Fibroblast of upper back skin (primary cell): Measurements from ENCODE around the gene XCR1.
"Not testable (repeated sequence)": the region's sequence is repeated elsewhere in the genome, so short reads cannot be mapped to it uniquely, and the experiment has no call there.

Experiments used
- DNase-seq: peaks from one replicate; pipeline ENCODE4 v3.0.0-alpha.2; 2013

XCR1 gene

DNA sequence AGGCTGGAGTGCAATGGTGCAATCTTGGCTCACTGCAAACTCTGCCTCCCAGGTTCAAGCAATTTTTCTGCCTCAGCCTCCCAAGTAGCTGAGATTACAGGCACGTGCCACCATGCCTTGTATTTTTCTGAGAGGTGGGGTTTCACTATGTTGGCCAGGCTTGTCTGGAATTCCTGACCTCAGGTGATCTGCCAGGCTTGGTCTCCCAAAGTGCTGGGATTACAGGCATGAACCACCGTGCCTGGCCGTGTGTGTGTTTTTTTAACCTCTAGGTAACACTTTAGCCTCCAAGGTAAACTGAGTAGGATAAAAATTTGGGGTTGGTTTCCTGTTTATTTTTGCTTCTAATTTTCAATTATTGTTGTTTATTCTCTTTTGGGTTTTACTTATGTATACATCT lies 10.8 kb upstream of the XCR1 start:
- DNase-seq = not testable (repeated sequence)

DNA sequence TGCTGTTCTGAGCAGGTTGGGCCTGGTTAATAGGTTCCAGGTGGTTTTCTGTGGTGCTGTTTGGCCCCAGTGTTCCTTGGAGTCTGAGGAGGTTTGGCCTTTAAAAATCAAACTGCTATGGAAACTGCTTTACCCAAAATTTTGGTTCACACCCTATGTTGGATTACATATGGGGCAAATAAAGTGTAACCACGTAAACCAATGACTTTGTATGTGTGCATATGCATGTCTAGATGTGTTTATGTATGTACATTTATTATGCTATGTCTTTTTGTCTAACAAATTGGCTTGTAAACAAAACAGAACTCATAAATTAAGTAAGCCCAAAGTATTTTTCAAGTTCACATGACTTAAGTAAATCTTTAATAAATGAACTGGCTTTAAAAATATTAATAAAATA lies 8.9 kb upstream of the XCR1 start:
- DNase-seq = no peak

DNA sequence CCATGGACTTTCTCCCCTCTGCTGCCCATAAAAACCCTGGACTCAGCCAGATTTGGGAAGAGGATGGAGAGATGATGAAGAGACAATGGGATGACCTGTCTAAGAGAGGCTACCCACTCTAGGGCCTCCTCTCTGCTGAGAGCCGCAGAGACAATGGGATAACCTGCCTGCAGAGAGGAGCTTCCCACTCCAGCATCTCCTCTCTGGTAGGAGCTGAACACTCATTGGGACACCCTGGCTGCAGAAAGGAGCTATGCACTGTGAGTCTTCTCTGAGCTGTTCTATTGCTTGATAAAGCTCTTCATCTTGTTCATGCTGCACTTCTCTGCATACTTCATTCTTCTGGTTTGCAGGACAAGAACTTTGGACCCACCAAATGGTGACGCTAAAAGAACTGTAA lies 4.5 kb upstream of the XCR1 start:
- DNase-seq = no peak

- no peak for DNase-seq
Measured at GRCh38 chr3:46031269-46031668, 4.0 kb upstream of the XCR1 start.

- DNase-seq = no peak
Measured at GRCh38 chr3:46030626-46031025, 3.3 kb upstream of the XCR1 start.

- DNase-seq = no peak
Measured at GRCh38 chr3:46029953-46030543, 2.8 kb upstream of the XCR1 start.

GRCh38 chr3:46027736-46028397 lies 584 bp upstream of the XCR1 start:
- DNase-seq = no peak

- no peak for DNase-seq
Measured at GRCh38 chr3:46025139-46025538, 2.1 kb downstream of the XCR1 start.

DNA sequence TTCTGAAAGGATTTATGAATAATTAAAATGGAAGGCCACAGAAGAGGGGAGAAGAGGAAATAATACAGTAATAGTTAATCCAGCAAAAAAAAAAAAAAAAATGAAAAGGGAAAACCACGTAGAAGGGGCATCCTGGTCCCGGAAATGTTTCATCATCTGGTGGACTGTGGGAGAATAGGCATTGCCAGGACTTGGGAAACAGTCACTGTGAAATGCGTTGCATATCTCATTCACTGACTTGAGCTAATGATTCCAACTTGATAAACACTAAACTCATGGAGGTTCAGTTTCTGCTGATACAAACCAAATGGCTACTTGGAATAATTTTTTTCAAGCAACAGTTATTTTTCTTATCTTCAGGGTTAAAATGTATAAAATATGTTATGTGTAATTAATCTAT lies 3.2 kb downstream of the XCR1 start:
- DNase-seq = no peak

- no peak for DNase-seq
Measured at GRCh38 chr3:46022909-46023785, 4.1 kb downstream of the XCR1 start.

DNA sequence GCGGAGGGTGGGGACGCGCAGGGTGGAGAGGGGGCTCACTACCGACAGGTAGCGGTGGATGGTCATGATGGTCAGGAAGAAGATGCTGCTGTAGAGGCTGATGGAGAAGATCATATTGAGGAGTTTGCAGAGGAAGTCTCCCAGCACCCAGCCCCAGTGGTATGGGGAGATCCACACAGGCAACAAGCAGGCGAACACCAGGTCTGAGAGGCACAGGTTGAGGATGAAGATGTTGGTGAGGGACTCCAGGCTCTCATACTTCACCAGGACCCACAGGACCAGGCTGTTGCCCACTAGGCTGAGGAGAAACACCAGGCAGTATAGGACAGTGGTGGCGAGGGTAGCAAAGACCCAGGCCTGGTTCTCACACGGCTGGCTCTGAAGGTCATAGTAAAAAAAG lies 5.8 kb downstream of the XCR1 start:
- no peak for DNase-seq

- DNase-seq = no peak
Measured at GRCh38 chr3:46020766-46021510, 6.3 kb downstream of the XCR1 start.

DNA sequence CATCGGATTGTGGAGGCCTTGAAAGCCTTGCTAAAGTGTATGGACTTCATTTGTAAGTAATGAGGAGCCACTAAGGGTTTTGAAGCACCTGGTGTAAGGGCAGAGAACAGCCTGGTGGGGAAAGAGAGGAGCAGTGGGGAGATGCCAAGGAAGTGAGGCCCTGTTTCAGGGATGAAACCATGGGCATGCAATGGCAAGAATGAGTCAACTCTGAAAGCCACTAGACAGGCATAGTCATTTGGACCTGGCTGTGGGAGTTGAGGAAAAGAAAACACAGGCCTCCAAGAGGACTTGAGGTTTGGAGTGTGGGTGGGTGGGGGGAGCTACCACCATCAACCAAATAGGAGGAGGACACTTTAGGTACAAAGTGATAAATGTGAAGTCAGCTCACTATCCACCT lies 7.6 kb downstream of the XCR1 start:
- DNase-seq = no peak

GRCh38 chr3:46017720-46018119 lies 9.6 kb downstream of the XCR1 start:
- DNase-seq = no peak

GRCh38 chr3:46013316-46014094 lies 13.8 kb downstream of the XCR1 start:
- DNase-seq = no peak

DNA sequence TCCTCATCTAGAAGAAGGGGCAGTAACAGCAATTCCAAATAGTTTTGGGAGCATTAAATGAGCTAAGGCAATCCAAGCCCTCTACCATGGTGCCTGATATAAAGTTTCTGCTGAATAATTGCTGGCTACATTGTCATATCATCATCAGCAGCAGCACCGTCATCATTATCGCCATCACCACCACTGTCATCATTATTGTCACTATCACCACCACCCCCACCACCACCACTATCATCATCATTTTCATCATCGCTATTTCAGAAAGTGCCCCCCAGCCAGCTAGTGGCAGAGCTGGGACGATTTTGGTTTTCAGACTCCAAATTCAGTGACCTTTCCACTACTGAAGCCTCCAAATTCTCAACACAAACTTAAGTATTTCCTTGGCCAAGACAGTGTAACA lies 15.0 kb downstream of the XCR1 start:
- no peak for DNase-seq

GRCh38 chr3:46010519-46011113 lies 16.7 kb downstream of the XCR1 start:
- no peak for DNase-seq

- no peak for DNase-seq
Measured at GRCh38 chr3:46008058-46008457, 19.2 kb downstream of the XCR1 start.

DNA sequence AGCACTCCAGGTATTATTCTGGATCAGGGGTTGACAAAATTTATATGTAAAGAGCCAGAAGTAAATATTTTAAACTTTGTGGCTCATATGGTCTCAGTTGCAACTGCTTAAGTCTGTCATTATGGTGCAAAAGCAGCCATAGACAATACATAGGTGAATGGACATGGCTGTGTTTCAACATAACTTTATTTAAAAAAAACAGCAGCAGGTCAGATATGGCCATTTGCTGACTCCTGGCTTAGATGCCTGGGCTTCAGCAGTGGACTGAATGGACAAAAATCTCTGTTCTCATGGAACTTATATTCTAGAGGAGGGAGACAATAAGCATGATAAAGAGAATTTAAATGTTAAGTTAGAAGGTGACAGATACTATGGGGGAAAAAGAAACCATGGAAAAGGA lies 20.0 kb downstream of the XCR1 start:
- DNase-seq = no peak

GRCh38 chr3:46006238-46007032 lies 20.8 kb downstream of the XCR1 start:
- DNase-seq = peak; percentile 87

GRCh38 chr3:46003706-46004105 lies 23.6 kb downstream of the XCR1 start:
- not testable (repeated sequence) for DNase-seq
